ENCODE results near the gene DGKQ.
"Not testable (repeated sequence)": the region's sequence is repeated elsewhere in the genome, so short reads cannot be mapped to it uniquely, and the experiment has no call there.

DGKQ gene

GRCh38 chr4:976016-976415 lies 2.6 kb upstream of the DGKQ start:
- DNase-seq = not testable (repeated sequence)

GRCh38 chr4:974668-975067 lies 1.3 kb upstream of the DGKQ start:
- no peak for DNase-seq

- peak; percentile 66 for DNase-seq
Measured at GRCh38 chr4:972651-973424, 531 bp downstream of the DGKQ start.

- DNase-seq = no peak
Measured at GRCh38 chr4:971666-972500, 1.5 kb downstream of the DGKQ start.

- no peak for DNase-seq
Measured at GRCh38 chr4:970854-971520, 2.4 kb downstream of the DGKQ start.

- peak; percentile 78 for DNase-seq
Measured at GRCh38 chr4:970046-970745, 3.2 kb downstream of the DGKQ start.

- DNase-seq = no peak
Measured at GRCh38 chr4:968621-969394, 4.6 kb downstream of the DGKQ start.

GRCh38 chr4:968221-968620 lies 5.1 kb downstream of the DGKQ start:
- no peak for DNase-seq

- DNase-seq = no peak
Measured at GRCh38 chr4:967113-968104, 6.0 kb downstream of the DGKQ start.

- no peak for DNase-seq
Measured at GRCh38 chr4:966266-967112, 6.9 kb downstream of the DGKQ start.

- no peak for DNase-seq
Measured at GRCh38 chr4:965766-966134, 7.6 kb downstream of the DGKQ start.

- no peak for DNase-seq
Measured at GRCh38 chr4:965048-965765, 8.2 kb downstream of the DGKQ start.

GRCh38 chr4:964346-965025 lies 8.9 kb downstream of the DGKQ start:
- DNase-seq = no peak

GRCh38 chr4:963276-964225 lies 9.8 kb downstream of the DGKQ start:
- DNase-seq = no peak

- DNase-seq = no peak
Measured at GRCh38 chr4:962231-963208, 10.8 kb downstream of the DGKQ start.
